Keratinocyte (primary cell): ENCODE data around the gene NSMCE3. TPM values are rescaled to one million over a fixed set of nuclear protein-coding genes. Genes with fewer than 3 reads are reported as not detected.
"Not testable (repeated sequence)": the region's sequence is repeated elsewhere in the genome, so short reads cannot be mapped to it uniquely, and the experiment has no call there.

Experiments used
- DNase-seq: peaks from one replicate; pipeline ENCODE4 v3.0.0-alpha.2; 2011; ENCODE audit warnings: low read depth, missing footprints, low spot score
- FAIRE-seq: peaks from 2 replicates; lab custom pipeline; 2011; peaks lifted over from hg19 to GRCh38; lab: Jason Lieb, UNC
- H2AFZ ChIP-seq: 2 replicates; pipeline ENCODE4 v1.6.0; 2012; ENCODE audit warnings: low read length, control low read depth, inconsistent platforms; ENCODE audit not compliant: control insufficient read depth
- H3K27ac ChIP-seq: 2 replicates; pipeline ENCODE4 v1.5.1; 2011; ENCODE audit warnings: low read length; ENCODE audit not compliant: control insufficient read depth, insufficient read depth
- H3K27me3 ChIP-seq: 3 replicates; pipeline ENCODE4 v1.6.0; 2011; ENCODE audit warnings: low read length; ENCODE audit not compliant: control insufficient read depth, insufficient read depth; ENCODE audit errors: extremely low read depth
- H3K36me3 ChIP-seq, 2 experiments: 2 replicates in 1 of 2; 3 replicates in 1 of 2; pipeline ENCODE4 v1.5.1; 2011; ENCODE audit warnings: low read length in 2 of 2, mild to moderate bottlenecking in 1 of 2; ENCODE audit not compliant: control insufficient read depth in 2 of 2, insufficient read depth in 2 of 2; ENCODE audit errors: extremely low read depth in 1 of 2
- H3K4me1 ChIP-seq: 3 replicates; pipeline ENCODE4 v1.5.1; 2011; ENCODE audit warnings: low read length; ENCODE audit not compliant: control insufficient read depth, insufficient read depth; ENCODE audit errors: extremely low read depth
- H3K4me2 ChIP-seq: 3 replicates; pipeline ENCODE4 v1.6.0; 2011; ENCODE audit warnings: low read depth, low read length; ENCODE audit not compliant: control insufficient read depth, insufficient read depth; ENCODE audit errors: extremely low read depth
- H3K4me3 ChIP-seq, 3 experiments: fragments of 200-600 bp in 1 of 3; sonication (generic) in 1 of 3; 2 replicates in 2 of 3; 3 replicates in 1 of 3; pipeline ENCODE4 v1.5.1; 2011 to 2016; ENCODE audit warnings: low read length in 3 of 3, mild to moderate bottlenecking in 3 of 3, control low read depth in 2 of 3, inconsistent platforms in 1 of 3, low read depth in 1 of 3, mixed read lengths in 1 of 3, mixed run types in 1 of 3, moderate library complexity in 1 of 3; ENCODE audit not compliant: control insufficient read depth in 2 of 3, insufficient read depth in 2 of 3; ENCODE audit errors: extremely low read depth in 1 of 3
- H3K79me2 ChIP-seq: 2 replicates; pipeline ENCODE4 v1.6.0; 2012; ENCODE audit warnings: low read length; ENCODE audit not compliant: control insufficient read depth, insufficient read depth
- H3K9ac ChIP-seq: 3 replicates; pipeline ENCODE4 v1.6.0; 2011; ENCODE audit warnings: low read length; ENCODE audit not compliant: control insufficient read depth, insufficient read depth; ENCODE audit errors: extremely low read depth
- H3K9me1 ChIP-seq: 3 replicates; pipeline ENCODE4 v1.6.0; 2011; ENCODE audit warnings: low read length; ENCODE audit not compliant: control insufficient read depth, insufficient read depth; ENCODE audit errors: extremely low read depth
- H3K9me3 ChIP-seq: 2 replicates; pipeline ENCODE4 v1.5.1; 2012; ENCODE audit warnings: low read depth, low read length; ENCODE audit not compliant: control insufficient read depth
- H4K20me1 ChIP-seq: 3 replicates; pipeline ENCODE4 v1.6.0; 2011; ENCODE audit warnings: low read length; ENCODE audit not compliant: control insufficient read depth, insufficient read depth; ENCODE audit errors: extremely low read depth
- EZH2 ChIP-seq: IDR thresholded peaks from one replicate; pipeline ENCODE4 v1.6.1; 2012; ENCODE audit warnings: inconsistent platforms, mild to moderate bottlenecking, low read length, moderate library complexity
- dilution Hi-C: fragments of 300-500 bp; cut with MboI; formaldehyde crosslinking; loops from one replicate; pipeline ENCODE4 v1.7.0; 2020; ENCODE audit warnings: low sequenced_read_pairs; ENCODE audit not compliant: extremely low pct_ligation_motif_present
- polyA plus RNA-seq, 5 experiments: library from polyadenylated mRNA; depleted of rRNA in 3 of 5; stranded (reverse) in 3 of 5; stranded (forward) in 1 of 5; unstranded in 1 of 5; fragments of >200 nt; gene quantifications; 1 replicate in 1 of 5; 2 replicates in 3 of 5; 3 replicates in 1 of 5; pipeline versions ENCODE4 v1.2.1 to v1.2.3, GENCODE V29; 2011 to 2012; ENCODE audit warnings: missing spikeins in 2 of 5, low read depth in 1 of 5, low replicate concordance in 1 of 5
- TF ChIP-seq, protein P1 (sequence below), 3 experiments: IDR thresholded peaks in 1 of 3; conservative IDR thresholded peaks in 1 of 3; optimal IDR thresholded peaks in 1 of 3; 2 replicates in 2 of 3; 3 replicates in 1 of 3; pipeline versions ENCODE3 to v1.5.1; 2011; ENCODE audit warnings: low read length in 3 of 3, mild to moderate bottlenecking in 3 of 3, moderate library complexity in 2 of 3, control low read depth in 1 of 3, inconsistent platforms in 1 of 3; ENCODE audit not compliant: insufficient read depth in 2 of 3; ENCODE audit errors: extremely low read depth in 1 of 3

NSMCE3 gene
- polyA plus RNA-seq, 1 donor (not counting 4 experiments of a cell fraction or from before 2014, with no cell fraction given) = 8.4 TPM

DNA sequence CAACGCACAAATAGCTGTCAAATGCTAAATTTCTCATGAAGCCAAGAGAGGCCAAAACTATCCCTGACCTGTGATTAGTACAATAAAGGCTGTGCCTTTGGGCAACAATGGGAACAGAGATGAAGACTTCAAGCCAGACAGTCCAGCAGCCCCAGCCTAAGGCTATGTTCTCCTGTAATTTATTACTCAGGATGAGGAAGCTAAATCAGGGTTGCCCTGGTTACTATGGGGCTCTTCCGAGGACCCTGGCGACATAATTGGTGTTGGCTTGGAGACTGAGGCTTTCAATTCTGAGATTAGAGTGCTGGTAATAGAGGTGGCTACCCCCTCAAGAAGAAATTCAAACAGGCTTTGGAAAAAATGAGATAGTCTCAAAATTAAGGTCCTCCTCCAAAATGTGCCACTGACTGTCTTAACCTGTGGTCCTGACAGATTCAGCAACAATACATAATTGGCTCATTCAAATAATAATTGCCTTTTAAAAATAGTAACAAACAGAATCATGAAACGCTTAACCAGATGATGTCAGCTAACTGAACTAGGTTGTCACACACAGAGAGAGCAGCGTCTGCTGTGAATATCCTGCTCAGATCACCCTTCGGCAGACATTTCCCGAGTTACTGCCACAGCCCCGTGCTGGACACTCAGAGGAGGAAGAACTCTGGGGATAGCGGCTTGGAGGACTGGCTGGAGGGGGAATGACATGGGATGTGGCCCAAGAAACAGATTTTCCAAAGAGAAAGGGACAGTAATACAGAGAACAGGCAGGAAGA is 43.0 kb downstream of the NSMCE3 start:
- Histone ChIP-seq H3K27me3 (no peaks in the 10 kb centered on the region), H3K4me2 (no peak overlapping the region), H3K9ac (no peak overlapping the region), H3K79me2 (no peaks in the 10 kb centered on the region), H3K4me3 (no peak overlapping the region), H3K4me1 (no peaks in the 10 kb centered on the region), H3K9me1 (no peaks in the 10 kb centered on the region), H2AFZ (no peak overlapping the region), H3K36me3 (no peaks in the 10 kb centered on the region), H4K20me1 (no peaks in the 10 kb centered on the region), H3K27ac (no peak overlapping the region), H3K9me3 (no peaks in the 10 kb centered on the region)
- TF ChIP-seq EZH2 = no peak
- TF ChIP-seq, protein P1, sequence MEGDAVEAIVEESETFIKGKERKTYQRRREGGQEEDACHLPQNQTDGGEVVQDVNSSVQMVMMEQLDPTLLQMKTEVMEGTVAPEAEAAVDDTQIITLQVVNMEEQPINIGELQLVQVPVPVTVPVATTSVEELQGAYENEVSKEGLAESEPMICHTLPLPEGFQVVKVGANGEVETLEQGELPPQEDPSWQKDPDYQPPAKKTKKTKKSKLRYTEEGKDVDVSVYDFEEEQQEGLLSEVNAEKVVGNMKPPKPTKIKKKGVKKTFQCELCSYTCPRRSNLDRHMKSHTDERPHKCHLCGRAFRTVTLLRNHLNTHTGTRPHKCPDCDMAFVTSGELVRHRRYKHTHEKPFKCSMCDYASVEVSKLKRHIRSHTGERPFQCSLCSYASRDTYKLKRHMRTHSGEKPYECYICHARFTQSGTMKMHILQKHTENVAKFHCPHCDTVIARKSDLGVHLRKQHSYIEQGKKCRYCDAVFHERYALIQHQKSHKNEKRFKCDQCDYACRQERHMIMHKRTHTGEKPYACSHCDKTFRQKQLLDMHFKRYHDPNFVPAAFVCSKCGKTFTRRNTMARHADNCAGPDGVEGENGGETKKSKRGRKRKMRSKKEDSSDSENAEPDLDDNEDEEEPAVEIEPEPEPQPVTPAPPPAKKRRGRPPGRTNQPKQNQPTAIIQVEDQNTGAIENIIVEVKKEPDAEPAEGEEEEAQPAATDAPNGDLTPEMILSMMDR (optimal IDR thresholded peaks at IDR 0.05 in 1 of 3, IDR thresholded peaks at IDR 0.05 in 1 of 3, conservative IDR thresholded peaks at IDR 0.05 in 1 of 3; ENCODE audit: extremely low read depth in 1 of 3, insufficient read depth in 2 of 3, low read length in 3 of 3) = no peak
- dilution Hi-C loops = no loop called here
- no peak for DNase-seq
- no peak for FAIRE-seq

DNA sequence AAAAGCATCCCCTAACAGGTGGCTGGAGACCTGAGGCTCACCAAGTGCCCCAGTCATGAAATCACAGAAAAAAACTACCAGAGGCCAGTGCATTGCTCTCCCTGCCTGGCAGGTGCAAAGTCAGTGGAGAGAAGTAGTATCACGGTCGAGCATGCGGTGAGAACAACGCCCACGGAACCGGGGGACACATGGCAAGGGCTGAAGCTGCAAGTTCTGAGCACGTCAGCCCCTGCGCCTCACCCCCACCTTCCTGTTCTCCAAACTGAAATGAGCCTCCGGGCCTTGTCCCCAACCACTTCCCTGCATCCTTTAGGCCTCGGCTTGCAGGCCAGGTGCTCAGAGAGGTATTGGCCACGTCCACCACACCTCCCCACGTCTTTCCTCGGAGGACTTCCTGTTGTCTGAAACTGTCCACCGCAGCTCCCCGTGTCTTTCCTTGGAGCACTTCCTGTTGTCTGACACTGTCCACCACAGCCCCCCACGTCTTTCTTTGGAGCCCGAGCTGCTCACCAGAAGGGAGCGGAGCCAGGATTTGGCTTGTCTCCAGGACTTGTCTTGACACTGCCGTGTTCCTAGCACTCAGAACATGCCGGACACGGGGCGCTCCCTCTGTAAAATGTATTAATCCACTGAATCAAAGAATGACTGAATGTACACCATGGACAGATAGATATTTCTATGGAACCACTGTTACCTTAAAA is 43.9 kb downstream of the NSMCE3 start:
- no peak overlapping the region for H3K4me3 ChIP-seq
- H2AFZ ChIP-seq = no peak overlapping the region
- dilution Hi-C loops = no loop called here
- no peak overlapping the region for H3K4me2 ChIP-seq
- TF ChIP-seq EZH2 = no peak
- TF ChIP-seq, protein P1 (optimal IDR thresholded peaks at IDR 0.05 in 1 of 3, IDR thresholded peaks at IDR 0.05 in 1 of 3, conservative IDR thresholded peaks at IDR 0.05 in 1 of 3; ENCODE audit: extremely low read depth in 1 of 3, insufficient read depth in 2 of 3, low read length in 3 of 3) = no peak
- H3K9me1 ChIP-seq = no peaks in the 10 kb centered on the region
- no peaks in the 10 kb centered on the region for H3K4me1 ChIP-seq
- no peak overlapping the region for H3K9ac ChIP-seq
- H4K20me1 ChIP-seq = no peaks in the 10 kb centered on the region
- H3K27ac ChIP-seq = no peak overlapping the region
- FAIRE-seq (no peak), DNase-seq (no peak)
- no peaks in the 10 kb centered on the region for H3K27me3 ChIP-seq
- H3K36me3 ChIP-seq = no peaks in the 10 kb centered on the region
- no peaks in the 10 kb centered on the region for H3K79me2 ChIP-seq
- no peaks in the 10 kb centered on the region for H3K9me3 ChIP-seq

DNA sequence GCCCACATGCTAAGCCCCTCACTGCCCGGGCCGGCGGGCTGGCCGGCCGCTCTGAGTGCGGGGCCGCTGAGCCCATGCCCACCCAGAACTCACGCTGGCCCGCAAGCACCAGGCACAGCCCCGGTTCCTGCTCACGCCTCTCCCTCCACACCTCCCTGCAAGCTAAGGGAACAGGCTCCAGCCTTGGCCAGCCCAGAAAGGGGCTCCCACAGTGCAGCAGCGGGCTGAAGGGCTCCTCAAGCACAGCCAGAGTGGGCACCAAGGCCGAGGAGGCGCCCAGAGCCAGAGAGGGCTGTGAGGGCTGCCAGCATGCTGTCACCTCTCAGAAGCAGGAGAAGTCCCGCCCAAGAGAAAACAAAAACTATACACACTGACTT is 44.6 kb downstream of the NSMCE3 start:
- H3K27ac ChIP-seq, H2AFZ ChIP-seq, H3K4me3 ChIP-seq, H3K9me1 ChIP-seq, H3K9ac ChIP-seq, H3K4me2 ChIP-seq, H3K9me3 ChIP-seq, H3K36me3 ChIP-seq, dilution Hi-C loops, H3K27me3 ChIP-seq, H3K79me2 ChIP-seq, FAIRE-seq, DNase-seq, H4K20me1 ChIP-seq, H3K4me1 ChIP-seq: not testable (repeated sequence)
